GM12878 (cell line): ENCODE results near the gene FARS2.

ENCODE experiments used
- CBX5 ChIP-seq: sonication (generic); IDR thresholded peaks from 2 replicates; pipeline ENCODE4 v1.6.1; 2016; ENCODE audit warnings: low read depth, moderate library complexity, mild to moderate bottlenecking, inconsistent platforms
- EGR1 ChIP-seq, 2 experiments: IDR thresholded peaks; 1 replicate in 1 of 2; 2 replicates in 1 of 2; pipeline ENCODE4 v1.6.1; 2011 to 2012; ENCODE audit warnings: low read depth in 2 of 2, low read length in 2 of 2, borderline replicate concordance in 1 of 2, mild to moderate bottlenecking in 1 of 2, moderate library complexity in 1 of 2
- ETV6 ChIP-seq, 2 experiments: fragments of 450-650 bp in 1 of 2; IDR thresholded peaks in 1 of 2; conservative IDR thresholded peaks in 1 of 2; 2 replicates each; pipeline ENCODE4 v1.6.1; 2014; ENCODE audit warnings: antibody characterized with exemption in 1 of 2, borderline replicate concordance in 1 of 2, low read depth in 1 of 2, mild to moderate bottlenecking in 1 of 2, moderate library complexity in 1 of 2
- NFYB ChIP-seq: IDR thresholded peaks from 2 replicates; pipeline ENCODE4 v1.6.1; 2011; ENCODE audit warnings: low read depth, mild to moderate bottlenecking, low read length, improper control_type of control experiment, moderate library complexity; ENCODE audit not compliant: insufficient read depth
- POLR2AphosphoS5 ChIP-seq: IDR thresholded peaks from 2 replicates; pipeline ENCODE4 v1.6.1; 2011; ENCODE audit warnings: mild to moderate bottlenecking, low read length, inconsistent platforms
- YY1 ChIP-seq: IDR thresholded peaks from 2 replicates; pipeline ENCODE4 v1.6.1; 2011; ENCODE audit warnings: low read depth, mild to moderate bottlenecking, low read length
- ZNF274 ChIP-seq: IDR thresholded peaks from one replicate; pipeline ENCODE4 v1.8.0; 2011; ENCODE audit not compliant: insufficient read length, insufficient read depth
- ZNF622 ChIP-seq: fragments of 450-650 bp; IDR thresholded peaks from 2 replicates; pipeline ENCODE4 v1.6.1; 2017; ENCODE audit warnings: mild to moderate bottlenecking, inconsistent platforms
- TF ChIP-seq, protein P1 (sequence below), 3 experiments: IDR thresholded peaks in 2 of 3; conservative IDR thresholded peaks in 1 of 3; 2 replicates each; pipeline ENCODE4 v1.5.1; 2011; ENCODE audit warnings: low read depth in 3 of 3, low read length in 3 of 3, mild to moderate bottlenecking in 3 of 3, control low read depth in 2 of 3, moderate library complexity in 2 of 3, inconsistent platforms in 1 of 3, mixed read lengths in 1 of 3; ENCODE audit not compliant: control insufficient read depth in 2 of 3, insufficient read depth in 1 of 3; ENCODE audit errors: extremely low read depth in 1 of 3

DNA sequence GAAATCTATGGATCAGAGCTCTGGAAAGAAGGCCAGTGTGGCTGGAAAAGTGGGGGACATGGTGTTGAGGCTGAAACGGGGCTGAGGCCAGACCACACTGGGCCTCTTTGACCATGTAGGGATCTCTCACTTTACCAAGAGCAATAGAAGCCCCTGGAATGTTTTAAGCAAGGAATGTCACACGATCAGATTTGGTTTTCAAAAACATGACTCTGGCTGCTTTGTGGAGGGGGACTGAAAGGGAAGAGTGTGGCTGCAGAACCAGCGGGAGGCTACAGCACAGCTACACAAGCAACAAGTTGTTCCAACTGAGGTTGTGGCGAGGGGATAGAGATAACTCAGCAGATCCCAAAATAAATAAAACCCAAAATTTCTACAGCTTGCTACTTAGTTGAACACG, 399.5 kb downstream of the FARS2 start:
- TF ChIP-seq, protein P1, sequence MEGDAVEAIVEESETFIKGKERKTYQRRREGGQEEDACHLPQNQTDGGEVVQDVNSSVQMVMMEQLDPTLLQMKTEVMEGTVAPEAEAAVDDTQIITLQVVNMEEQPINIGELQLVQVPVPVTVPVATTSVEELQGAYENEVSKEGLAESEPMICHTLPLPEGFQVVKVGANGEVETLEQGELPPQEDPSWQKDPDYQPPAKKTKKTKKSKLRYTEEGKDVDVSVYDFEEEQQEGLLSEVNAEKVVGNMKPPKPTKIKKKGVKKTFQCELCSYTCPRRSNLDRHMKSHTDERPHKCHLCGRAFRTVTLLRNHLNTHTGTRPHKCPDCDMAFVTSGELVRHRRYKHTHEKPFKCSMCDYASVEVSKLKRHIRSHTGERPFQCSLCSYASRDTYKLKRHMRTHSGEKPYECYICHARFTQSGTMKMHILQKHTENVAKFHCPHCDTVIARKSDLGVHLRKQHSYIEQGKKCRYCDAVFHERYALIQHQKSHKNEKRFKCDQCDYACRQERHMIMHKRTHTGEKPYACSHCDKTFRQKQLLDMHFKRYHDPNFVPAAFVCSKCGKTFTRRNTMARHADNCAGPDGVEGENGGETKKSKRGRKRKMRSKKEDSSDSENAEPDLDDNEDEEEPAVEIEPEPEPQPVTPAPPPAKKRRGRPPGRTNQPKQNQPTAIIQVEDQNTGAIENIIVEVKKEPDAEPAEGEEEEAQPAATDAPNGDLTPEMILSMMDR (IDR thresholded peaks at IDR 0.05 in 2 of 3, conservative IDR thresholded peaks at IDR 0.05 in 1 of 3; ENCODE audit: control insufficient read depth in 2 of 3, extremely low read depth in 1 of 3, insufficient read depth in 1 of 3, low read depth in 3 of 3, low read length in 3 of 3), result no peak
- TF ChIP-seq EGR1 (IDR thresholded peaks at IDR 0.05; ENCODE audit: borderline replicate concordance in 1 of 2, low read depth in 2 of 2, low read length in 2 of 2) (no peak), ZNF622 (no peak), YY1 (no peak), NFYB (no peak), ZNF274 (no peak), ETV6 (conservative IDR thresholded peaks at IDR 0.05 in 1 of 2, IDR thresholded peaks at IDR 0.05 in 1 of 2; ENCODE audit: borderline replicate concordance in 1 of 2, low read depth in 1 of 2) (no peak), POLR2AphosphoS5 (no peak), CBX5 (no peak)
